ENCODE measurements around the gene CRYBB3. TPM values are rescaled to one million over a fixed set of nuclear protein-coding genes. Genes with fewer than 3 reads are reported as not detected.
A peak's percentile ranks its signal among the peaks of the same experiment; 100 is the strongest.

The CRYBB3 gene
- total RNA-seq, 2 donors from 2014 or later, result 0.78 TPM; not detected in 1

GRCh38 chr22:25182131-25183110 is 17.2 kb upstream of the CRYBB3 start:
- peaks cover 14% of the 10 kb centered on the region for H3K36me3 Mint-ChIP-seq
- H3K27ac Mint-ChIP-seq, result no peak overlapping the region
- H3K4me3 Mint-ChIP-seq, result no peak overlapping the region
- ATAC-seq (no peak), DNase-seq (ENCODE audit: low spot score) (no peak)
- H3K27me3 Mint-ChIP-seq, result peaks cover 0 to 3% of the 10 kb centered on the region in 2 donors
- peaks cover 4% of the 10 kb centered on the region for H3K9me3 Mint-ChIP-seq
- H3K4me1 Mint-ChIP-seq (ENCODE audit: low read depth in 2 of 2), result peaks cover 0 to 4% of the 10 kb centered on the region in 2 donors

- Mint-ChIP-seq H3K4me3 (no peak overlapping the region), H3K9me3 (peaks cover 4% of the 10 kb centered on the region), H3K27ac (no peak overlapping the region), H3K4me1 (ENCODE audit: low read depth in 2 of 2) (peaks cover 0 to 4% of the 10 kb centered on the region in 2 donors), H3K27me3 (peaks cover 0 to 3% of the 10 kb centered on the region in 2 donors), H3K36me3 (peaks cover 14% of the 10 kb centered on the region)
- no peak for ATAC-seq
- DNase-seq (ENCODE audit: low spot score), result no peak
Measured at GRCh38 chr22:25183949-25184619, 15.6 kb upstream of the CRYBB3 start.

- DNase-seq (ENCODE audit: low spot score) (no peak), ATAC-seq (no peak)
- Mint-ChIP-seq H3K36me3 (peaks cover 5% of the 10 kb centered on the region), H3K27ac (no peak overlapping the region), H3K27me3 (peaks cover 0 to 3% of the 10 kb centered on the region in 2 donors), H3K9me3 (no peaks in the 10 kb centered on the region), H3K4me1 (ENCODE audit: low read depth in 2 of 2) (peaks cover 0 to 4% of the 10 kb centered on the region in 2 donors), H3K4me3 (no peak overlapping the region)
Measured at GRCh38 chr22:25186140-25186539, 13.5 kb upstream of the CRYBB3 start.

- Mint-ChIP-seq H3K36me3 (peaks cover under 1% of the 10 kb centered on the region), H3K27me3 (no peaks in the 10 kb centered on the region), H3K9me3 (no peaks in the 10 kb centered on the region), H3K4me3 (no peak overlapping the region), H3K27ac (no peak overlapping the region), H3K4me1 (ENCODE audit: low read depth in 2 of 2) (peaks cover 0 to under 1% of the 10 kb centered on the region in 2 donors)
- ATAC-seq, result no peak
- no peak for DNase-seq (ENCODE audit: low spot score)
Measured at GRCh38 chr22:25187469-25187868, 12.2 kb upstream of the CRYBB3 start.

- no peaks in the 10 kb centered on the region for H3K36me3 Mint-ChIP-seq
- no peaks in the 10 kb centered on the region for H3K27me3 Mint-ChIP-seq
- DNase-seq (ENCODE audit: low spot score), result no peak
- H3K9me3 Mint-ChIP-seq, result no peaks in the 10 kb centered on the region
- no peak overlapping the region for H3K27ac Mint-ChIP-seq
- no peak overlapping the region for H3K4me3 Mint-ChIP-seq
- ATAC-seq, result no peak
- H3K4me1 Mint-ChIP-seq (ENCODE audit: low read depth in 2 of 2), result no peaks in the 10 kb centered on the region
Measured at GRCh38 chr22:25192406-25192805, 7.3 kb upstream of the CRYBB3 start.

GRCh38 chr22:25193130-25193529 is 6.5 kb upstream of the CRYBB3 start:
- no peak overlapping the region for H3K4me3 Mint-ChIP-seq

GRCh38 chr22:25193548-25193947 is 6.1 kb upstream of the CRYBB3 start:
- DNase-seq (ENCODE audit: low spot score), result no peak
- Mint-ChIP-seq H3K4me1 (ENCODE audit: low read depth in 2 of 2) (no peaks in the 10 kb centered on the region), H3K9me3 (no peaks in the 10 kb centered on the region), H3K36me3 (no peaks in the 10 kb centered on the region), H3K27ac (no peak overlapping the region), H3K27me3 (no peaks in the 10 kb centered on the region), H3K4me3 (no peak overlapping the region)
- ATAC-seq, result no peak

More at GRCh38 chr22:25193130-25193529, 6.5 kb upstream of the CRYBB3 start:
- Mint-ChIP-seq H3K27ac (no peak overlapping the region), H3K9me3 (no peaks in the 10 kb centered on the region), H3K4me1 (ENCODE audit: low read depth in 2 of 2) (no peaks in the 10 kb centered on the region), H3K36me3 (no peaks in the 10 kb centered on the region), H3K27me3 (no peaks in the 10 kb centered on the region)
- ATAC-seq (no peak), DNase-seq (ENCODE audit: low spot score) (no peak)

- H3K36me3 Mint-ChIP-seq, result no peaks in the 10 kb centered on the region
- H3K9me3 Mint-ChIP-seq, result no peaks in the 10 kb centered on the region
- H3K27me3 Mint-ChIP-seq, result no peaks in the 10 kb centered on the region
- DNase-seq (ENCODE audit: low spot score), result no peak
- no peak overlapping the region for H3K4me3 Mint-ChIP-seq
- ATAC-seq, result no peak
- H3K4me1 Mint-ChIP-seq (ENCODE audit: low read depth in 2 of 2), result no peaks in the 10 kb centered on the region
- H3K27ac Mint-ChIP-seq, result no peak overlapping the region
Measured at GRCh38 chr22:25196326-25196725, 3.3 kb upstream of the CRYBB3 start.

- Mint-ChIP-seq H3K4me3 (no peak overlapping the region), H3K9me3 (no peaks in the 10 kb centered on the region), H3K4me1 (ENCODE audit: low read depth in 2 of 2) (no peaks in the 10 kb centered on the region), H3K36me3 (no peaks in the 10 kb centered on the region), H3K27me3 (no peaks in the 10 kb centered on the region), H3K27ac (no peak overlapping the region)
- DNase-seq (ENCODE audit: low spot score), result no peak
- ATAC-seq, result no peak
Measured at GRCh38 chr22:25197340-25197739, 2.3 kb upstream of the CRYBB3 start.

- H3K4me3 Mint-ChIP-seq, result no peak overlapping the region
- no peaks in the 10 kb centered on the region for H3K9me3 Mint-ChIP-seq
- ATAC-seq (no peak), DNase-seq (ENCODE audit: low spot score) (no peak)
- no peak overlapping the region for H3K27ac Mint-ChIP-seq
- H3K4me1 Mint-ChIP-seq (ENCODE audit: low read depth in 2 of 2), result no peaks in the 10 kb centered on the region
- H3K36me3 Mint-ChIP-seq, result no peaks in the 10 kb centered on the region
- H3K27me3 Mint-ChIP-seq, result no peaks in the 10 kb centered on the region
Measured at GRCh38 chr22:25200967-25201366, 1.3 kb downstream of the CRYBB3 start.

GRCh38 chr22:25201557-25202273 is 2.1 kb downstream of the CRYBB3 start:
- DNase-seq (ENCODE audit: low spot score), result no peak
- H3K4me3 Mint-ChIP-seq, result no peak overlapping the region
- no peak overlapping the region for H3K27ac Mint-ChIP-seq
- no peak for ATAC-seq
- no peaks in the 10 kb centered on the region for H3K27me3 Mint-ChIP-seq
- no peaks in the 10 kb centered on the region for H3K36me3 Mint-ChIP-seq
- no peaks in the 10 kb centered on the region for H3K4me1 Mint-ChIP-seq (ENCODE audit: low read depth in 2 of 2)
- H3K9me3 Mint-ChIP-seq, result no peaks in the 10 kb centered on the region

- Mint-ChIP-seq H3K36me3 (no peaks in the 10 kb centered on the region), H3K27me3 (no peaks in the 10 kb centered on the region), H3K9me3 (no peaks in the 10 kb centered on the region), H3K4me3 (no peak overlapping the region), H3K27ac (no peak overlapping the region), H3K4me1 (ENCODE audit: low read depth in 2 of 2) (no peaks in the 10 kb centered on the region)
- ATAC-seq (peak; percentile 53 to 58), DNase-seq (ENCODE audit: low spot score) (peak; percentile 68)
Measured at GRCh38 chr22:25202290-25202921, 2.7 kb downstream of the CRYBB3 start.

- peaks cover 0 to 4% of the 10 kb centered on the region in 2 donors for H3K27me3 Mint-ChIP-seq
- H3K4me3 Mint-ChIP-seq, result no peak overlapping the region
- no peaks in the 10 kb centered on the region for H3K36me3 Mint-ChIP-seq
- H3K4me1 Mint-ChIP-seq (ENCODE audit: low read depth in 2 of 2), result no peaks in the 10 kb centered on the region
- ATAC-seq, result no peak
- no peak overlapping the region for H3K27ac Mint-ChIP-seq
- no peaks in the 10 kb centered on the region for H3K9me3 Mint-ChIP-seq
- DNase-seq (ENCODE audit: low spot score), result no peak
Measured at GRCh38 chr22:25203082-25203481, 3.4 kb downstream of the CRYBB3 start.

Data from natural killer cell treated with Interleukin-12 subunit alpha and Interleukin-12 subunit beta and Interleukin-15 and Interleukin-18, amount 100 ng/mL, for 72 hours (primary cell).